ENCODE data around the gene FSIP1.
A peak's percentile ranks its signal among the peaks of the same experiment; 100 is the strongest.

DNA sequence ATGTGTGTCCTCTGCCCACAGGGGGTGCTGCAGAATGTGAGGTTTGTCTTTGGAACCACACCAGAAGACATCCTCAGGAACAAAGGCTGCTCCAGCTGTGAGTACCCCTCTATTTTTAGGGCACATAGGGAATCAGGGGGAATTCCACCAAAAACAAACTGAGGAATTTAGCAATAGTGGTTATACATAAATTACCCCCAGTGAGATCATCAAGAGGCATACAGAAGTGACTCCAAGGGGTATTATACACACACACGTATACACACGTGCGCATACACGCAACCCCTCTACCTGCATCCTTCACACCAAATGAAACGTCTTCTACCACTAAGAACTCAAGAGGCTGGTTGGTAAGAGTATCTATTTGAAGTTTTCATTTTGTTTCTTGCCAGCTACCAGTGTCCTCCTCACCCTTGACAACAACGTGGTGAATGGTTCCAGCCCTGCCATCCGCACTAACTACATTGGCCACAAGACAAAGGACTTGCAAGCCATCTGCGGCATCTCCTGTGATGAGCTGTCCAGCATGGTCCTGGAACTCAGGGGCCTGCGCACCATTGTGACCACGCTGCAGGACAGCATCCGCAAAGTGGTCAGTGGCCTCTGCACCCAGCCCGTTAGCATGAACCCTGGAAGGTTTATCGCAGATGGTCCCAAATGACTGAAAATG, 198.9 kb downstream of the FSIP1 start:
- TF ChIP-seq CTCF (IDR thresholded peaks at IDR 0.05) (peak; percentile 25 to 68 (median 42)), POLR2AphosphoS5 (IDR thresholded peaks at IDR 0.05) (peak; percentile 63), EP300 (IDR thresholded peaks at IDR 0.05) (no peak)

All from gastroesophageal sphincter (tissue), 3 donors.